B cell (primary cell): ENCODE results near the gene ATPAF1. TPM values are rescaled to one million over a fixed set of nuclear protein-coding genes. Genes with fewer than 3 reads are reported as not detected.
"Not testable (repeated sequence)": the region's sequence is repeated elsewhere in the genome, so short reads cannot be mapped to it uniquely, and the experiment has no call there.

Source experiments
- ATAC-seq: fragments of 200-7000 bp; cut with Tn5 transposase; one replicate; pipeline ENCODE4 v1.10.0; 2021; ENCODE audit warnings: low read depth, mild to moderate bottlenecking, moderate number of reproducible peaks, moderate library complexity
- CTCF ChIA-PET: fragments of 350-600 bp; sonication (Branson Sonifier 250); formaldehyde crosslinking; loops from one replicate; lab custom pipeline; 2021; ENCODE audit warnings: antibody characterized with exemption, inconsistent platforms; lab: Charles Lee
- POLR2A ChIA-PET: fragments of 350-600 bp; sonication (Branson Sonifier 250); formaldehyde crosslinking; loops from one replicate; lab custom pipeline; 2021; ENCODE audit warnings: antibody characterized with exemption; lab: Charles Lee
- DNase-seq: peaks from one replicate; pipeline ENCODE4 v3.0.0; 2013
- H2AFZ ChIP-seq: 2 replicates; pipeline ENCODE4 v1.6.1; 2012; ENCODE audit warnings: mild to moderate bottlenecking, low read depth, low read length; ENCODE audit not compliant: insufficient read depth, poor library complexity, severe bottlenecking
- H3K27ac ChIP-seq, 2 donors: 1 replicate in 1 of 2; 2 replicates in 1 of 2; pipeline ENCODE4 v1.5.1; 2012 to 2013; ENCODE audit warnings: low read length in 2 of 2, mild to moderate bottlenecking in 2 of 2, moderate library complexity in 1 of 2
- H3K27me3 ChIP-seq, 4 experiments: fragments of 200-600 bp in 1 of 4; sonication (generic) in 1 of 4; replicated peaks in 1 of 4; 1 replicate in 2 of 4; 2 replicates in 2 of 4; pipeline versions ENCODE4 v1.6.1 to v1.7.0; 2013 to 2016; ENCODE audit warnings: low read length in 3 of 4, mild to moderate bottlenecking in 2 of 4, mixed read lengths in 1 of 4, moderate library complexity in 1 of 4; ENCODE audit not compliant: insufficient read depth in 4 of 4, control insufficient read depth in 3 of 4; ENCODE audit errors: control extremely low read depth in 1 of 4
- H3K36me3 ChIP-seq, 2 experiments: replicated peaks in 1 of 2; 1 replicate in 1 of 2; 2 replicates in 1 of 2; pipeline versions ENCODE4 v1.6.1 to v1.7.1; 2013; ENCODE audit warnings: low read length in 1 of 2; ENCODE audit not compliant: insufficient read depth in 2 of 2, control insufficient read depth in 1 of 2; ENCODE audit errors: control extremely low read depth in 1 of 2, extremely low read depth in 1 of 2
- H3K4me1 ChIP-seq, 2 donors: fragments of 200-600 bp in 1 of 2; sonication (generic) in 1 of 2; 1 replicate in 1 of 2; 2 replicates in 1 of 2; pipeline versions ENCODE4 v1.5.1 to v1.6.1; 2013 to 2017; ENCODE audit warnings: low read length in 2 of 2; ENCODE audit not compliant: control insufficient read depth in 2 of 2, insufficient read depth in 2 of 2
- H3K4me2 ChIP-seq: replicated peaks from 2 replicates; pipeline ENCODE3; 2012; ENCODE audit warnings: mild to moderate bottlenecking, low read depth, low read length; ENCODE audit not compliant: poor library complexity, severe bottlenecking
- H3K4me3 ChIP-seq, 5 experiments: fragments of 200-600 bp in 1 of 5; sonication (generic) in 1 of 5; 1 replicate in 3 of 5; 2 replicates in 2 of 5; pipeline versions ENCODE4 v1.5.1 to v1.7.0; 2011 to 2016; ENCODE audit warnings: low read length in 4 of 5, mild to moderate bottlenecking in 4 of 5, low read depth in 2 of 5, control low read depth in 1 of 5, moderate library complexity in 1 of 5; ENCODE audit not compliant: insufficient read depth in 1 of 5; ENCODE audit errors: control extremely low read depth in 1 of 5, extremely low read depth in 1 of 5
- H3K79me2 ChIP-seq: fragments of 200-600 bp; sonication (generic); one replicate; pipeline ENCODE4 v1.6.0; 2016; ENCODE audit warnings: low read length; ENCODE audit not compliant: control insufficient read depth, insufficient read depth
- H3K9ac ChIP-seq: fragments of 200-600 bp; sonication (generic); 2 replicates; pipeline ENCODE4 v1.6.1; 2017; ENCODE audit warnings: mild to moderate bottlenecking, low read length, moderate library complexity
- H3K9me3 ChIP-seq, 3 donors: one replicate each; pipeline versions ENCODE4 v1.6.1 to v1.7.1; 2013; ENCODE audit warnings: low read length in 2 of 3; ENCODE audit not compliant: control insufficient read depth in 2 of 3, insufficient read depth in 1 of 3; ENCODE audit errors: control extremely low read depth in 1 of 3
- H4K20me1 ChIP-seq: 2 replicates; pipeline ENCODE4 v1.6.0; 2012; ENCODE audit warnings: mild to moderate bottlenecking, low read length; ENCODE audit not compliant: insufficient read depth, control insufficient read depth, poor library complexity, severe bottlenecking
- H3K27ac Mint-ChIP-seq: one replicate; pipeline ENCODE4 v1.8.0; 2021; ENCODE audit warnings: mixed read lengths
- H3K27me3 Mint-ChIP-seq: one replicate; pipeline ENCODE4 v1.8.0; 2021; ENCODE audit warnings: mixed read lengths
- H3K4me1 Mint-ChIP-seq: one replicate; pipeline ENCODE4 v1.8.0; 2021; ENCODE audit warnings: mixed read lengths
- H3K4me3 Mint-ChIP-seq: one replicate; pipeline ENCODE4 v1.8.0; 2021; ENCODE audit warnings: mixed read lengths
- H3K9me3 Mint-ChIP-seq: one replicate; pipeline ENCODE4 v1.8.0; 2022; ENCODE audit warnings: mixed read lengths; ENCODE audit not compliant: insufficient read depth
- CTCF ChIP-seq: fragments of 200-600 bp; IDR thresholded peaks from one replicate; pipeline ENCODE4 v1.8.0; 2022; ENCODE audit warnings: antibody characterized with exemption, mild to moderate bottlenecking
- EZH2 ChIP-seq: IDR thresholded peaks from 2 replicates; pipeline ENCODE4 v1.6.1; 2012; ENCODE audit warnings: borderline replicate concordance, low read depth, mild to moderate bottlenecking, moderate library complexity, low read length; ENCODE audit not compliant: insufficient read depth, poor library complexity, severe bottlenecking
- WGBS: methylation state at CpG from one replicate; pipeline ENCODE4 v1.1.5; 2013; ENCODE audit warnings: missing lambda C conversion rate; ENCODE audit not compliant: insufficient coverage; 5-methylcytosine and 5-hydroxymethylcytosine counted together
- intact Hi-C: fragments of 100-400 bp; cut with micrococcal nuclease; formaldehyde crosslinking; loops from one replicate; pipeline ENCODE4 v1.10.0; 2022
- polyA plus RNA-seq: library from polyadenylated mRNA; depleted of rRNA; stranded (reverse); fragments of >200 nt; gene quantifications from 2 replicates; pipeline ENCODE4 v1.2.3, GENCODE V29; 2012
- total RNA-seq, 2 donors: library from RNA; stranded (reverse); fragments of 120-200 nt in 1 of 2; gene quantifications; 1 replicate in 1 of 2; 2 replicates in 1 of 2; pipeline versions ENCODE4 v1.2.3 to v1.2.4, GENCODE V29; 2013 to 2022

ATPAF1 gene
- total and polyA plus RNA-seq, 2 donors (not counting 1 experiment from before 2014, with no cell fraction given), result 18.3 to 22.0 TPM

- Mint-ChIP-seq H3K9me3 (no peaks in the 10 kb centered on the region), H3K27me3 (no peaks in the 10 kb centered on the region), H3K4me1 (peaks cover 11% of the 10 kb centered on the region), H3K27ac (no peak overlapping the region), H3K4me3 (no peak overlapping the region)
- intact Hi-C loops, result no loop called here
- H3K27me3 ChIP-seq, result no peaks in the 10 kb centered on the region
- CTCF ChIA-PET, result interaction anchor here (0.9 kb wide), 1 partner anchor 29 kb away, joined by 3 read pairs; no protein-coding TSS in a partner anchor
- peaks cover 11% of the 10 kb centered on the region for H3K79me2 ChIP-seq
- H3K27ac ChIP-seq, result no peak overlapping the region
- TF ChIP-seq CTCF (no peak), EZH2 (no peak)
- peaks cover 19 to 58% of the 10 kb centered on the region in 2 experiments for H3K36me3 ChIP-seq
- H4K20me1 ChIP-seq, result peaks cover 47% of the 10 kb centered on the region
- H3K4me3 ChIP-seq, result no peak overlapping the region
- no peak overlapping the region for H2AFZ ChIP-seq
- H3K4me1 ChIP-seq, result no peaks in the 10 kb centered on the region
- no peak overlapping the region for H3K9ac ChIP-seq
- WGBS, result no CpG with 5 or more reads among the region's 2 CpGs
- ATAC-seq (no peak), DNase-seq (no peak)
- H3K9me3 ChIP-seq, result peaks cover 0 to 1% (median 0%) of the 10 kb centered on the region in 3 donors
- H3K4me2 ChIP-seq, result no peak overlapping the region
- POLR2A ChIA-PET, result no interaction called here
These were observed 28.9 kb upstream of the ATPAF1 start for GRCh38 chr1:46697053-46697452.

DNA sequence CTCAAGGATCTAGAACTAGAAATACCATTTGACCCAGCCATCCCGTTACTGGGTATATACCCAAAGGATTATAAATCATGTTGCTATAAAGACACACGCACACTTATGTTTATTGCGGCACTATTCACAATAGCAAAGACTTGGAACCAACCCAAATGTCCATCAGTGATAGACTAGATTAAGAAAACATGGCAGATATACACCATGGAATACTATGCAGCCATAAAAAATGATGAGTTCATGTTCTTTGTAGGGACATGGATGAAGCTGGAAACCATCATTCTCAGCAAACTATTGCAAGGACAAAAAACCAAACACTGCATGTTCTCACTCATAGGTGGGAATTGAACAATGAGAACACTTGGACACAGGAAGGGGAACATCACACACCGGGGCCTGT is 26.5 kb upstream of the ATPAF1 start:
- no CpG with 5 or more reads among the region's 4 CpGs for whole genome bisulfite sequencing
- H3K4me3 ChIP-seq, intact Hi-C loops, H3K9ac ChIP-seq, H3K4me1 ChIP-seq, H3K4me3 Mint-ChIP-seq, H2AFZ ChIP-seq, H3K9me3 Mint-ChIP-seq, ATAC-seq, H3K4me2 ChIP-seq, DNase-seq, H3K9me3 ChIP-seq, H3K79me2 ChIP-seq, H3K27me3 Mint-ChIP-seq, H3K27ac Mint-ChIP-seq, POLR2A ChIA-PET, H3K27ac ChIP-seq, H3K4me1 Mint-ChIP-seq, H3K27me3 ChIP-seq, CTCF ChIA-PET: not testable (repeated sequence)
- Histone ChIP-seq H3K36me3 (peaks cover 11 to 76% of the 10 kb centered on the region in 2 experiments), H4K20me1 (peaks cover 31% of the 10 kb centered on the region)
